Fibroblast of villous mesenchyme (primary cell): ENCODE measurements around the gene RPS6KA2. TPM values are rescaled to one million over a fixed set of nuclear protein-coding genes. Genes with fewer than 3 reads are reported as not detected.

Source experiments
- DNase-seq: peaks from one replicate; pipeline ENCODE4 v3.0.0-alpha.2; 2010; ENCODE audit warnings: low read depth
- H3K4me3 ChIP-seq: 2 replicates; pipeline ENCODE4 v1.5.1; 2011; ENCODE audit warnings: low read depth, mild to moderate bottlenecking, low read length
- total RNA-seq: library from RNA; depleted of rRNA; stranded (reverse); fragments of >200 nt; gene quantifications from 2 replicates; pipeline ENCODE4 v1.2.3, GENCODE V29; 2012
- TF ChIP-seq, protein P1 (sequence below): IDR thresholded peaks from 2 replicates; pipeline ENCODE4 v1.5.1; 2012; ENCODE audit warnings: low read depth, mild to moderate bottlenecking, low read length; ENCODE audit not compliant: insufficient read depth

The RPS6KA2 gene
- total RNA-seq, 1 donor, result 15.5 TPM

- no peak for DNase-seq
- no peak overlapping the region for H3K4me3 ChIP-seq
- TF ChIP-seq, protein P1, sequence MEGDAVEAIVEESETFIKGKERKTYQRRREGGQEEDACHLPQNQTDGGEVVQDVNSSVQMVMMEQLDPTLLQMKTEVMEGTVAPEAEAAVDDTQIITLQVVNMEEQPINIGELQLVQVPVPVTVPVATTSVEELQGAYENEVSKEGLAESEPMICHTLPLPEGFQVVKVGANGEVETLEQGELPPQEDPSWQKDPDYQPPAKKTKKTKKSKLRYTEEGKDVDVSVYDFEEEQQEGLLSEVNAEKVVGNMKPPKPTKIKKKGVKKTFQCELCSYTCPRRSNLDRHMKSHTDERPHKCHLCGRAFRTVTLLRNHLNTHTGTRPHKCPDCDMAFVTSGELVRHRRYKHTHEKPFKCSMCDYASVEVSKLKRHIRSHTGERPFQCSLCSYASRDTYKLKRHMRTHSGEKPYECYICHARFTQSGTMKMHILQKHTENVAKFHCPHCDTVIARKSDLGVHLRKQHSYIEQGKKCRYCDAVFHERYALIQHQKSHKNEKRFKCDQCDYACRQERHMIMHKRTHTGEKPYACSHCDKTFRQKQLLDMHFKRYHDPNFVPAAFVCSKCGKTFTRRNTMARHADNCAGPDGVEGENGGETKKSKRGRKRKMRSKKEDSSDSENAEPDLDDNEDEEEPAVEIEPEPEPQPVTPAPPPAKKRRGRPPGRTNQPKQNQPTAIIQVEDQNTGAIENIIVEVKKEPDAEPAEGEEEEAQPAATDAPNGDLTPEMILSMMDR, result no peak
These were observed 74.5 kb downstream of the RPS6KA2 start for GRCh38 chr6:166552600-166552999.

DNA sequence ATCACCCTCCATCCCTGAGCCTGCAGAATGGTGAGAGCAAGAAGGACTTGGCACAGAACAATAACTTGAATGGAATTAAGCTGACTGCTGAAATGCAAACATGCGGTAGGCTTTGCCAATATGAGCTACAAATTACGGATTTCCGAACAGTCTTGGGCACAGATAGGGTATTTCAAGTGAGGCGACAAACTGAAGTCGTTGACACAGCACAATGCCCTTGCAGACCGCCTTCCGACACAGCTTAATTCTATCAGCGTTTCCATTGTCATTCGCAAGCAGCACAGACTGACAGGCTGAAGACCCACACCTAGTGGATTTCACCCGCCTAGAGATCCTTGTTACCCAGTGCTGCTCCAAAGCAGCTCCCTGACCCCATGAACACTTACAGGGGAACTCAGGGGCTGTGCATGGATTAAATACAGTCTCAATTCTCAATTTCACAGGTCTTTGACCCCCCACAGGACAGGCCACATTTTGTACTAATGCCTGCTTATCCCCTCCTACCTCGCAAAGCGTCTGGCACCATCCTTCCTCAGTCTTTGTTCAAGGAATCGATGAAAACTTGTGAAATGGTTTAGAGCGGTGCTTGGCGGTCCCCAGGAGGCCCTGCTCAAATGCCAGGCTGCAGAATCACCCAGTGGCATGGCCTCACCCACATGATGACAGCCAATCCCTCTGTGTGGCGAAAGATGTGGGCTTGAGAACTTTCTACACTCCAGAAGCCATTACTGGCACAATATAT is 75.1 kb downstream of the RPS6KA2 start:
- H3K4me3 ChIP-seq, result no peak overlapping the region
- no peak for DNase-seq

GRCh38 chr6:166546653-166547052 is 80.4 kb downstream of the RPS6KA2 start:
- no peak for DNase-seq
- TF ChIP-seq, protein P1, result no peak
- H3K4me3 ChIP-seq, result no peak overlapping the region

More for the DNA sequence above, 75.1 kb downstream of the RPS6KA2 start:
- TF ChIP-seq, protein P1, result no peak

- TF ChIP-seq, protein P1, result no peak
- no peak for DNase-seq
- no peak overlapping the region for H3K4me3 ChIP-seq
These were observed 81.7 kb downstream of the RPS6KA2 start for GRCh38 chr6:166545156-166546034.

DNA sequence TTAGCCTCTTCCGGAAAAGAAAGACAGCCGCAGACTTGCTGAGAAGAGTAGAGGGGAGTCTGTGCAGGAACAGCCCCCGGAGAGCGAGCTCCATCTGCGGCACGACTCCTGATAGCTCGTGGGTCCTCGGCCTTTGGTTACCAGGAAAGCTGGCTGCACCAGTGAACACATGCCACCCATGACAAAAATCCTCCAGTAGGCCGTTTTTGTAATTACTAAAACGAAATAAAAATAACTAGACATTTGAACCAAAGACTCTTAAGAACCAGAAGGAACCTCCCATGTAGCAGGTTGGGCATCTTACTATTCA is 82.8 kb downstream of the RPS6KA2 start:
- TF ChIP-seq, protein P1, result no peak
- DNase-seq, result no peak
- H3K4me3 ChIP-seq, result no peak overlapping the region

GRCh38 chr6:166543603-166544295 is 83.3 kb downstream of the RPS6KA2 start:
- TF ChIP-seq, protein P1, result no peak
- DNase-seq, result no peak

More at GRCh38 chr6:166543603-166544295, 83.3 kb downstream of the RPS6KA2 start:
- no peak overlapping the region for H3K4me3 ChIP-seq
